ENCODE data around the gene CFAP221. TPM values are rescaled to one million over a fixed set of nuclear protein-coding genes. Genes with fewer than 3 reads are reported as not detected.

Gene CFAP221
- total RNA-seq, result not detected
- polyA plus RNA-seq (2013, experiment 1 of 2), result not detected
- polyA plus RNA-seq (2013, experiment 2 of 2), result not detected
- total RNA-seq, result 0 to 0.12 (median 0) reads per million in 172 experiments

- Mint-ChIP-seq H3K27me3 (peaks cover 78% of the 10 kb centered on the region), H3K27ac (no peak within 1 kb of the TSS), H3K4me1 (ENCODE audit: low read depth) (no peaks in the 10 kb centered on the region), H3K9me3 (no peaks in the 10 kb centered on the region), H3K36me3 (ENCODE audit: low read depth) (no peaks in the 10 kb centered on the region), H3K4me3 (peak within 1 kb of the TSS; percentile 49)
- POLR2A ChIA-PET, result no interaction called here
- intact Hi-C loops (cut with DNase I, micrococcal nuclease), result no loop called here
- DNase-seq (peak in 6 of 14 experiments; percentile 5 to 34 (median 20)), ATAC-seq (ENCODE audit: poor library complexity) (no peak)
- Histone ChIP-seq H3K4me1 (ENCODE audit: insufficient read depth, low read length) (peaks cover 7% of the 10 kb centered on the region), H3K36me3 (ENCODE audit: insufficient read depth, low read length) (no peaks in the 10 kb centered on the region), H3K9me3 (ENCODE audit: control insufficient read depth in 1 of 2, insufficient read depth in 1 of 2, low read length in 2 of 2) (peaks cover 4 to 13% of the 10 kb centered on the region in 2 experiments), H3K27ac (ENCODE audit: low read depth in 1 of 2, low read length in 2 of 2) (no peak within 1 kb of the TSS), H3K27me3 (ENCODE audit: control insufficient read depth in 1 of 2, insufficient read depth in 2 of 2, low read length in 2 of 2) (peaks cover 34 to 48% of the 10 kb centered on the region in 2 experiments), H3K4me3 (ENCODE audit: low read length) (peak within 1 kb of the TSS; percentile 28)
- no peak for TF ChIP-seq CTCF (IDR thresholded peaks at IDR 0.05)
- CTCF ChIA-PET, result no interaction called here
These were observed at the start of gene CFAP221 for GRCh38 chr2:119544075-119544938. CFAP221 (plus strand) TSS chr2:119544449; CDS start chr2:119546132, 1,683 bp downstream.

- TF ChIP-seq CTCF (IDR thresholded peaks at IDR 0.05), result no peak
- no peak for ATAC-seq (ENCODE audit: poor library complexity)
These were observed 48.3 kb upstream of the CFAP221 start for GRCh38 chr2:119495948-119496347.

GRCh38 chr2:119496682-119497081 is 47.6 kb upstream of the CFAP221 start:
- peaks cover 7% of the 10 kb centered on the region for H3K9me3 Mint-ChIP-seq
- Histone ChIP-seq H3K27ac (ENCODE audit: low read depth in 1 of 2, low read length in 2 of 2) (no peak overlapping the region), H3K9me3 (ENCODE audit: control insufficient read depth in 1 of 2, insufficient read depth in 1 of 2, low read length in 2 of 2) (peaks cover 0 to 13% of the 10 kb centered on the region in 2 experiments), H3K27me3 (ENCODE audit: control insufficient read depth in 1 of 2, insufficient read depth in 2 of 2, low read length in 2 of 2) (peaks cover 7% of the 10 kb centered on the region in 2 experiments), H3K4me1 (ENCODE audit: insufficient read depth, low read length) (no peaks in the 10 kb centered on the region), H3K4me3 (ENCODE audit: low read length) (no peak overlapping the region), H3K36me3 (ENCODE audit: insufficient read depth, low read length) (no peaks in the 10 kb centered on the region)
- DNase-seq (no peak), ATAC-seq (ENCODE audit: poor library complexity) (no peak)
- intact Hi-C loops (cut with DNase I, micrococcal nuclease), result no loop called here
- no peak overlapping the region for H3K4me3 Mint-ChIP-seq
- no peaks in the 10 kb centered on the region for H3K4me1 Mint-ChIP-seq (ENCODE audit: low read depth)
- ChIA-PET CTCF (no interaction called here), POLR2A (no interaction called here)
- H3K27ac Mint-ChIP-seq, result no peak overlapping the region
- no peak for TF ChIP-seq CTCF (IDR thresholded peaks at IDR 0.05)
- peaks cover 46% of the 10 kb centered on the region for H3K27me3 Mint-ChIP-seq
- no peaks in the 10 kb centered on the region for H3K36me3 Mint-ChIP-seq (ENCODE audit: low read depth)

More at GRCh38 chr2:119495948-119496347, 48.3 kb upstream of the CFAP221 start:
- Mint-ChIP-seq H3K4me1 (ENCODE audit: low read depth) (no peaks in the 10 kb centered on the region), H3K4me3 (no peak overlapping the region), H3K27me3 (peaks cover 39% of the 10 kb centered on the region), H3K9me3 (peaks cover 7% of the 10 kb centered on the region), H3K27ac (no peak overlapping the region), H3K36me3 (ENCODE audit: low read depth) (no peaks in the 10 kb centered on the region)
- Histone ChIP-seq H3K27ac (ENCODE audit: low read depth in 1 of 2, low read length in 2 of 2) (no peak overlapping the region), H3K4me1 (ENCODE audit: insufficient read depth, low read length) (no peaks in the 10 kb centered on the region), H3K27me3 (ENCODE audit: control insufficient read depth in 1 of 2, insufficient read depth in 2 of 2, low read length in 2 of 2) (peaks cover 7% of the 10 kb centered on the region in 2 experiments), H3K9me3 (ENCODE audit: control insufficient read depth in 1 of 2, insufficient read depth in 1 of 2, low read length in 2 of 2) (peaks cover 0 to 13% of the 10 kb centered on the region in 2 experiments), H3K36me3 (ENCODE audit: insufficient read depth, low read length) (no peaks in the 10 kb centered on the region), H3K4me3 (ENCODE audit: low read length) (no peak overlapping the region)
- ChIA-PET POLR2A (no interaction called here), CTCF (no interaction called here)
- intact Hi-C loops (cut with DNase I, micrococcal nuclease), result no loop called here
- no peak for DNase-seq

Data from CD4-positive, alpha-beta T cell (primary cell).